GM12874 (cell line): ENCODE results near the gene CEP57.

Experiments
- TF ChIP-seq, protein P1 (sequence below): IDR thresholded peaks from 2 replicates; pipeline ENCODE4 v1.5.1; 2011; ENCODE audit warnings: low read depth, mild to moderate bottlenecking, control low read depth, low read length, moderate library complexity; ENCODE audit not compliant: insufficient read depth

CEP57 gene

DNA sequence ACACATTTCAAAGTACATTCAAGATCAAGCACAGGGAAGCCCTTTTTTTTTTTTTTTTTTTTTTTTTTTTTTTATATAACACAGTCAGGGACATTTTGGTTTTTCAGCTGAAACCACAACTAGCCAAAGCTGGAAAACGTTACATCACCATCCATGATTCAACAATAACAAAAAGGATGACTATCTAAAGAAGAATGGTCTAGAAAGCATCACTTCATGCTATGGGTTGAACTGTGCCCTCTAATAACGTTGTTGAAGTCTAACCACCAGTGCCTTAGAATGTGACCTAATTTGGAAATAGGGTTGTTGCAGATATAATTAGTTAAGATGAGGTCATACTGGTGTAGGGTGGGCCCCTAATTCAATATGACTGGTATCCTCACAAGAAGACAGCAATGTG is 87.0 kb downstream of the CEP57 start:
- TF ChIP-seq, protein P1, sequence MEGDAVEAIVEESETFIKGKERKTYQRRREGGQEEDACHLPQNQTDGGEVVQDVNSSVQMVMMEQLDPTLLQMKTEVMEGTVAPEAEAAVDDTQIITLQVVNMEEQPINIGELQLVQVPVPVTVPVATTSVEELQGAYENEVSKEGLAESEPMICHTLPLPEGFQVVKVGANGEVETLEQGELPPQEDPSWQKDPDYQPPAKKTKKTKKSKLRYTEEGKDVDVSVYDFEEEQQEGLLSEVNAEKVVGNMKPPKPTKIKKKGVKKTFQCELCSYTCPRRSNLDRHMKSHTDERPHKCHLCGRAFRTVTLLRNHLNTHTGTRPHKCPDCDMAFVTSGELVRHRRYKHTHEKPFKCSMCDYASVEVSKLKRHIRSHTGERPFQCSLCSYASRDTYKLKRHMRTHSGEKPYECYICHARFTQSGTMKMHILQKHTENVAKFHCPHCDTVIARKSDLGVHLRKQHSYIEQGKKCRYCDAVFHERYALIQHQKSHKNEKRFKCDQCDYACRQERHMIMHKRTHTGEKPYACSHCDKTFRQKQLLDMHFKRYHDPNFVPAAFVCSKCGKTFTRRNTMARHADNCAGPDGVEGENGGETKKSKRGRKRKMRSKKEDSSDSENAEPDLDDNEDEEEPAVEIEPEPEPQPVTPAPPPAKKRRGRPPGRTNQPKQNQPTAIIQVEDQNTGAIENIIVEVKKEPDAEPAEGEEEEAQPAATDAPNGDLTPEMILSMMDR = no peak
